GM12878 (cell line): Measurements from ENCODE around the gene BAIAP2L1. TPM values are rescaled to one million over a fixed set of nuclear protein-coding genes. Genes with fewer than 3 reads are reported as not detected.

Experiments used
- ATAC-seq: fragments of 200-7000 bp; cut with Tn5 transposase; 3 replicates; pipeline ENCODE4 v1.9.1; 2020; ENCODE audit warnings: mild to moderate bottlenecking, moderate library complexity
- BruUV-seq: library from RNA; stranded (reverse); fragments of 400-500 nt; replicated peaks from 2 replicates; lab custom pipeline; 2021; lab: Mats Ljungman, UMichigan
- CTCF ChIA-PET: fragments of 300-600 bp; sonication (Branson Sonifier 250); formaldehyde crosslinking; extraction: SDS; loops from one replicate; lab custom pipeline; 2021; ENCODE audit warnings: inconsistent platforms; lab: Yijun Ruan, JAX
- POLR2A ChIA-PET: fragments of 350-600 bp; formaldehyde crosslinking; extraction: SDS; loops from one replicate; lab custom pipeline; 2021; ENCODE audit warnings: inconsistent platforms; lab: Charles Lee
- RAD21 ChIA-PET: fragments of 300-600 bp; sonication (Branson Sonifier 250); formaldehyde crosslinking; loops from one replicate; lab custom pipeline; 2023; ENCODE audit warnings: antibody characterized with exemption; ENCODE audit not compliant: unreplicated experiment; lab: Charles Lee
- SMC1A ChIA-PET: fragments of 300-600 bp; sonication (Branson Sonifier 250); formaldehyde crosslinking; loops from one replicate; lab custom pipeline; 2023; ENCODE audit not compliant: unreplicated experiment, uncharacterized antibody; lab: Charles Lee
- DNase-seq: peaks from one replicate; pipeline ENCODE4 v3.0.0-alpha.2; 2011; ENCODE audit warnings: low read depth, low spot score
- FAIRE-seq: peaks from 3 replicates; lab custom pipeline; 2011; peaks lifted over from hg19 to GRCh38; lab: Jason Lieb, UNC
- H2AFZ ChIP-seq: 2 replicates; pipeline ENCODE4 v1.6.0; 2011; ENCODE audit warnings: low read depth, low read length, control low read depth; ENCODE audit not compliant: control insufficient read depth
- H3K27ac ChIP-seq: 2 replicates; pipeline ENCODE4 v1.5.1; 2011; ENCODE audit warnings: control low read depth; ENCODE audit not compliant: control insufficient read depth, insufficient read depth
- H3K27me3 ChIP-seq, 2 experiments: replicated peaks in 1 of 2; 2 replicates each; pipeline versions ENCODE4 v1.6.0 to v1.6.1; 2011; ENCODE audit warnings: low read length in 1 of 2; ENCODE audit not compliant: control insufficient read depth in 2 of 2, insufficient read depth in 2 of 2
- H3K36me3 ChIP-seq, 2 experiments: 2 replicates each; pipeline ENCODE4 v1.5.1; 2011; ENCODE audit warnings: low read length in 1 of 2; ENCODE audit not compliant: control insufficient read depth in 2 of 2, insufficient read depth in 2 of 2
- H3K4me1 ChIP-seq: 2 replicates; pipeline ENCODE4 v1.6.1; 2011; ENCODE audit warnings: mild to moderate bottlenecking, low read length, moderate library complexity, mixed read lengths; ENCODE audit not compliant: control insufficient read depth, insufficient read depth
- H3K4me2 ChIP-seq: 2 replicates; pipeline ENCODE4 v1.6.0; 2011; ENCODE audit warnings: control low read depth; ENCODE audit not compliant: control insufficient read depth, insufficient read depth
- H3K4me3 ChIP-seq: fragments of 200-600 bp; sonication (generic); 2 replicates; pipeline ENCODE4 v1.5.1; 2016
- H3K79me2 ChIP-seq: 2 replicates; pipeline ENCODE4 v1.6.0; 2011; ENCODE audit warnings: low read length; ENCODE audit not compliant: control insufficient read depth, insufficient read depth
- H3K9ac ChIP-seq: 2 replicates; pipeline ENCODE4 v1.8.0; 2011; ENCODE audit warnings: low read length, control low read depth, mixed read lengths; ENCODE audit not compliant: control insufficient read depth, insufficient read depth
- H3K9me3 ChIP-seq: replicated peaks from 3 replicates; pipeline ENCODE4 v1.5.1; 2011; ENCODE audit warnings: mild to moderate bottlenecking, low read length; ENCODE audit not compliant: control insufficient read depth, insufficient read depth
- H4K20me1 ChIP-seq: 2 replicates; pipeline ENCODE4 v1.6.0; 2011; ENCODE audit not compliant: control insufficient read depth, insufficient read depth
- RCOR1 ChIP-seq: conservative IDR thresholded peaks from 2 replicates; pipeline ENCODE4 v1.6.1; 2012; ENCODE audit warnings: low read depth, low read length, improper control_type of control experiment
- SMARCA5 ChIP-seq: fragments of 450-650 bp; IDR thresholded peaks from 2 replicates; pipeline ENCODE4 v1.6.1; 2017; ENCODE audit warnings: mild to moderate bottlenecking
- SUPT20H ChIP-seq: IDR thresholded peaks from 2 replicates; pipeline ENCODE4 v1.6.1; 2011; ENCODE audit warnings: low read depth, mild to moderate bottlenecking, low read length, moderate library complexity, borderline replicate concordance; ENCODE audit not compliant: control insufficient read depth
- ZBTB33 ChIP-seq: fragments of 450-650 bp; IDR thresholded peaks from 2 replicates; pipeline ENCODE4 v1.6.1; 2017; ENCODE audit warnings: mild to moderate bottlenecking
- ZBTB40 ChIP-seq: fragments of 450-650 bp; IDR thresholded peaks from 2 replicates; pipeline ENCODE4 v1.6.1; 2016; ENCODE audit warnings: mild to moderate bottlenecking, moderate library complexity, borderline replicate concordance
- WGBS: methylation state at CpG from one replicate; pipeline ENCODE4 v1.1.6; 2016; ENCODE audit warnings: low lambda C conversion rate; ENCODE audit not compliant: insufficient replicate concordance, insufficient coverage; ENCODE audit errors: missing lambda C conversion rate; 5-methylcytosine and 5-hydroxymethylcytosine counted together
- in situ Hi-C: fragments of 300-500 bp; cut with MboI; formaldehyde crosslinking; loops from 9 replicates; pipeline ENCODE4 v1.14.3; 2018; ENCODE audit warnings: mixed read lengths
- intact Hi-C: fragments of 100-400 bp; cut with micrococcal nuclease; formaldehyde crosslinking; loops from one replicate; pipeline ENCODE4 v1.14.2; 2022; ENCODE audit not compliant: unreplicated experiment
- polyA plus RNA-seq, 11 experiments: library from polyadenylated mRNA; depleted of rRNA in 4 of 11; unstranded in 6 of 11; stranded (reverse) in 5 of 11; fragments of >200 nt; fragmentation: Nextera tagmentation in 4 of 11; fragmentation: Illumina TruSeq in 1 of 11; extraction: Ambion mirVana in 4 of 11; extraction: Trizol in 1 of 11; gene quantifications; 1 replicate in 1 of 11; 2 replicates in 10 of 11; pipeline versions ENCODE4 v1.2.1 to v1.2.3, GENCODE V29; 2011 to 2016; ENCODE audit warnings: inconsistent platforms in 2 of 11, missing spikeins in 2 of 11, low read depth in 1 of 11
- total RNA-seq, 4 experiments: library from RNA; depleted of rRNA in 3 of 4; stranded (reverse); fragments of >200 nt in 3 of 4; fragmentation: Illumina TruSeq in 1 of 4; extraction: Trizol in 1 of 4; gene quantifications; 2 replicates each; pipeline versions ENCODE4 v1.2.1 to v1.2.3, GENCODE V29; 2013 to 2021

Gene BAIAP2L1
- total and polyA plus RNA-seq, 10 of the 15 experiments (the other 5 are each of a cell fraction or from before 2014, with no cell fraction given), result 8.9 to 60.2 (median 35.7) TPM

GRCh38 chr7:98242934-98243333 lies 158.0 kb downstream of the BAIAP2L1 start:
- Histone ChIP-seq H3K4me3 (no peak overlapping the region), H3K36me3 (no peaks in the 10 kb centered on the region), H3K4me1 (no peaks in the 10 kb centered on the region), H3K4me2 (no peak overlapping the region), H4K20me1 (no peaks in the 10 kb centered on the region), H3K27me3 (no peaks in the 10 kb centered on the region), H3K27ac (no peak overlapping the region), H3K79me2 (no peaks in the 10 kb centered on the region), H3K9me3 (no peaks in the 10 kb centered on the region), H2AFZ (no peak overlapping the region), H3K9ac (no peak overlapping the region)
- in situ Hi-C loops (loop anchor here (5.0 kb wide), 1 partner anchor 221 kb away; no protein-coding TSS in a partner anchor), intact Hi-C loops (no loop called here)
- 84% methylated on average over 3 of the region's 4 CpGs for WGBS
- no peak for TF ChIP-seq SUPT20H
- no peak for TF ChIP-seq SMARCA5
- no peak for TF ChIP-seq RCOR1
- TF ChIP-seq ZBTB40, result no peak
- no peak for TF ChIP-seq ZBTB33
- BruUV-seq, result no TSS peak
- DNase-seq (no peak), ATAC-seq (no peak), FAIRE-seq (no peak)
- RAD21 ChIA-PET, result no interaction called here
- CTCF ChIA-PET, result no interaction called here
- SMC1A ChIA-PET, result interaction anchor here (1.4 kb wide), 1 partner anchor 74 kb away, joined by 4 read pairs; no protein-coding TSS in a partner anchor
- POLR2A ChIA-PET, result no interaction called here
